ENCODE data around the gene CASP3.
"Not testable (repeated sequence)": the region's sequence is repeated elsewhere in the genome, so short reads cannot be mapped to it uniquely, and the experiment has no call there.

CASP3 gene

GRCh38 chr4:184636897-184637296, 12.3 kb downstream of the CASP3 start:
- DNase-seq (ENCODE audit: insufficient read length, low spot score) (no peak), FAIRE-seq (no peak)

- DNase-seq (ENCODE audit: insufficient read length, low spot score) (no peak), FAIRE-seq (no peak)
Measured at GRCh38 chr4:184636144-184636543, 13.1 kb downstream of the CASP3 start.

- FAIRE-seq (no peak), DNase-seq (ENCODE audit: insufficient read length, low spot score) (no peak)
Measured at GRCh38 chr4:184635381-184635780, 13.9 kb downstream of the CASP3 start.

- FAIRE-seq (no peak), DNase-seq (ENCODE audit: insufficient read length, low spot score) (no peak)
Measured at GRCh38 chr4:184632842-184633241, 16.4 kb downstream of the CASP3 start.

DNA sequence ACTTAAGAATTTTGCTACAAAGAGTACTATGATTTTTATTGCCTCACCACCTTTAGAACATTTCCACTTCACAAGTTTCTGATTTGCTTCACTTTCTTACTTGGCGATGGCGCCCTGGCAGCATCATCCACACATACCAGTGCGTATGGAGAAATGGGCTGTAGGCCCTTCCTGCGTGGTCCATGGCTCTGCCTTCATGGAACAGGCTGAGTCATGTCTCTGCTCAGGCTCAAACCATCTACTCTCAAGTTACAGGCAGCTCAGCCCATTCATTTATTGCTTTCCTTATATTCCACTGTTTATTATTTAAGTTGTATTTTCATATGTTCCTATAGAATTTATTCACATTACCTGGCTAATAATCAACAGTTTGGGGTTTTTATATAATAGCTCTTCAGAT, 21.1 kb downstream of the CASP3 start:
- FAIRE-seq (no peak), DNase-seq (ENCODE audit: insufficient read length, low spot score) (no peak)

GRCh38 chr4:184625783-184626596, 23.3 kb downstream of the CASP3 start:
- not testable (repeated sequence) for DNase-seq (ENCODE audit: insufficient read length, low spot score); FAIRE-seq

DNA sequence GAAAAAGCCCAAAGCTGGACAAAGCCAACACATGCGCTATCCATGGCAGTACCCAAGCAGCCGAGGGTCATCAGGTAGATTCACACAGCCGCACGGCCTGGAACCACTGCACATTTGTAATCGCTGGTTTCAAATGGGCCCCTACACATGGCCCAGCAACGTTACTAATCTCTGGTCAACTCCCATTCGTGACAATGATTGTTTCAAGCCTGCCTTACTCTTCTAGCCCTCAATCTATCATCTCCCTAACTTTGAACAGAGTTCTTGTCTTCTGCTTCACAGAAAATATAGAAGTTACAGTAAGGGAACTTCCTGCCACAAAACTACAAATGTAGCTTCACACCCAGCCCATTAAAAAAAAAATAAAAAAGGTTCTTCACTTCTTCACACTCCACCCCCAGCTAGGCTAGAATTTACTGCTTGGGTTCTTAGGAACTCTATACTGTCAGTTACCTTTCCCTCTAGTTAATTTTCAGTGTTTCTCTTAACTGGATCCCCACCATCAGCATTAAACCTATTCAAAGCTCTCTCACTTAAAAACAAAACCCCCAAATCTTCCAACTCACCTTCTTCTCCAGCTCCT, 24.2 kb downstream of the CASP3 start:
- no peak for DNase-seq (ENCODE audit: insufficient read length, low spot score)
- FAIRE-seq = no peak

DNA sequence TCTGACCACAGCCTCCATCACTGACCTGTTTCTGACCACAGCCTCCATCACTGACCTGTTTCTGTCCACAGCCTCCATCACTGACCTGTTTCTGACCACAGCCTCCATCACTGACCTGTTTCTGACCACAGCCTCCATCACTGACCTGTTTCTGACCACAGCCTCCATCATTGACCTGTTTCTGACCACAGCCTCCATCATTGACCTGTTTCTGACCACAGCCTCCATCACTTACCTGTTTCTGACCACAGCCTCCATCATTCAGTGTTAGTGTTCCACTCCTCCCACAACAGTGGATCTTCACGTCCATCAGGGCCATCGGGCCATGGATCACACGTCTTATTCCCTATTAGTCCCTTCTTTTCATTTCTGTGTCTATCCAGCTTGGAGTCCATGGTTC, 24.7 kb downstream of the CASP3 start:
- not testable (repeated sequence) for DNase-seq (ENCODE audit: insufficient read length, low spot score); FAIRE-seq

GRCh38 chr4:184621518-184621917, 27.7 kb downstream of the CASP3 start:
- no peak for FAIRE-seq

DNA sequence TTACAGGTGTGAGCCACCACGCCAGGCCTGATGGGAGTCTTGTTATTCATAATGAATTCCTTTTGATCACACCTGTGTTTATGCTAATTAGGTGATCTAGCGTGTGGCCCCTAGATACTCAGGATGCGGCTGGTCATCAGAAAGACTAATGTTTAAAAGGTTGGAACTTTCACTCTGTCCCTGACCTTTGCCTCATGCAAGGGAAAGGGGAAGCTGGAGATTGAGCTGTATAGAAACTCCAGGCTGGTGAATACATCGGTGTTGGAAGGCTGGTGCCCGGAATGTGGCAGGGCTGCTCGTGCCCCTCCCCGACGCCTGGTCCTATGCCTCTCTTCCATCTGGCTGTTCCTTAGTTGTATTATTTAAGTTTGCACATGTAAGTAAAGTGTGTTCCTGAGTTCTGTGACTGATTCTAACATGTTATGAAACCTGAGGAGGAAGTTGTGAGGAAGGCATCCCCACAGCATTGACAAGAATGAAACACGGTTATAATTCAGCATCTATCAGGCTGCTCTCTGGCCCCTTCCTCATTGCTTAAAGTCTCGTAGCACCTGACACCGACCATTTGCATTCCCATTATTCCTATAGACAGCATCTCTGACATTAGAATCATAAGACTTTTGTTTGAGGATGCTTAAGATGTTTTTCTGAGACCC, 28.9 kb downstream of the CASP3 start:
- DNase-seq (ENCODE audit: insufficient read length, low spot score) = no peak
- no peak for FAIRE-seq

More at GRCh38 chr4:184621518-184621917, 27.7 kb downstream of the CASP3 start:
- no peak for DNase-seq (ENCODE audit: insufficient read length, low spot score)

DNA sequence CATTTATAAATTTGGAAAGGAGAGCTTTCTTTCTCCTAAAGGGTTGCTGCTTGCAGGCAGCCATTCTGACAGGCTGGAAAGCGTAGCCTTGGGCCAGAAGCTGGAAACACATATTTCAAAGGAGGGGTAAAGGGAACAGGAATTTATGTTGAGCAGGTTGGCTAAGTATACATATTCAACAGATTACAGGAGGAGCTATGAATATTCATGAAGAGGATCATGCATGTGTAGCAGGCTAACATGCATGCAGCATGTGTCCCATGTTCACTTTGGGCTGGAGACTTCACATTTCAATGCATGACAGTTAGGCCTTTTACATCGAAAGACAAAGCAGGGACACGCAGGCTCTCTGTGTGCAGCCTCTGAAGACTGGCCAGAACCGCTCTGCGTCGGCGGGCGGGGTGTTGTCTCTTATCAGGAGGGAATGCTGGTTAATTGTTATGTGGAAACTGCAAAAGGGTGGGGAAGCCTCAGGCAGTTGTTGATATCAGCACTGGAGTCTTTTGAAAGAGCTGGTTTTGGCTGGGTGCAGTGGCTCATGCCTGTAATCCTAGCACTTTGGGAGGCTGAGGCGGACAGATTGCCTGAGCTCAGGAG, 31.5 kb downstream of the CASP3 start:
- FAIRE-seq (no peak), DNase-seq (ENCODE audit: insufficient read length, low spot score) (no peak)

- FAIRE-seq = no peak
- DNase-seq (ENCODE audit: insufficient read length, low spot score) = no peak
Measured at GRCh38 chr4:184616633-184617551, 32.4 kb downstream of the CASP3 start.

DNA sequence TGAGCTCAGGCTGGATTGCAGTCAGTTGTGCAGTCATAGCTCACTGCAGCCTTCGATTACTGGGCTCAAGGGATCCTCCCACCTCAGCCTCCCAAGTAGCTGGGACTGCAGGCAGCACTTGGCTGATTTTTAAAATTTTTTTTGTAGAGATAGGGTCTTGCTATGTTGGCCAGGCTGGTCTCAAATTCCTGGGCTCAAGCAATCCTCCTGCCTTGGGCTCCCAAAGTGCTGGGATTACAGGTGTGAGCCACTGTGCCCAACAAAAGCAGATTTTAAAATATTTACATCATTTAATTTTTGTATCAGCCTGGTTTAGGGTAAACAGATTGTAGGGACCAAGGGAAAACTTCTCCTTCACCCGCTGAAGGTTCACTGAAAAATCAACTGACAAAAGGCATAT, 33.1 kb downstream of the CASP3 start:
- not testable (repeated sequence) for FAIRE-seq; DNase-seq (ENCODE audit: insufficient read length, low spot score)

GRCh38 chr4:184614509-184614908, 34.7 kb downstream of the CASP3 start:
- FAIRE-seq = no peak

DNA sequence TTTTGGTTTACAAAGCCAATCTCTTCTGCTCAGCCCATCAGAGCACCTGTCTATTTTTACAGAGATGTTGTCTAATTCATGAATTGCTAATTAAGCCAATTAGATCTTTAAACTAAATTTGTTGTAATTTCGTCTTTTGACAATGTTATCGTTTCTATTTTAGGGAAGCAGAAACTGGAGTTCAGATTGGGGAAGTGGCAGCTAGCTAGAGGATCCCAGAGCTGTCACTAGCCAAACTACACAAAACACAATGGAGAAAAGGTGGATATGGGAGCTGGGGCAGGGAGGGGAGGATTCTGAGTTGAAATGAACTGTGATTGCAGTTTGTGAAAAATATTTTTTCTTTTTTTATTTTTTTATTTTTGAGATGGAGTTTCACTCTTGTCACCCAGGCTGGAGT, 35.8 kb downstream of the CASP3 start:
- FAIRE-seq (no peak), DNase-seq (ENCODE audit: insufficient read length, low spot score) (no peak)

More at GRCh38 chr4:184614509-184614908, 34.7 kb downstream of the CASP3 start:
- no peak for DNase-seq (ENCODE audit: insufficient read length, low spot score)

DNA sequence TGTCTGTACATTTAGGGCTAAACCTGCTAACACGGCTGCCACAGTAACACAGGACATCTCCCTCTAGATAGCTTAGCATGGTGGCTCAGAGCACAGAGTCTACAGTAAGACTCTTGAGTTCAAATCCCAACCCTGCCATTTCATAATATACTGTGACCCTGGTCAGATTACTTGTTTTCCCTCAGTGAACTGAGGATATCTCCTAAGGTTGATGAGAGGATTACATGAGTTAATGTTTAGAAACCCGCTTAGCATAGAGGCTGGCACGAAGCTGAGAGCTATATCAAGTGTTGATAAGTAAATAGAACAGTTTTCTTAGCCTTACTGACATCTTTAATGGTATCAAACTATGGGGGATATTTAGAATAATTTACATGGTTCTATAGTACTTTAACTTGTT, 37.2 kb downstream of the CASP3 start:
- DNase-seq (ENCODE audit: insufficient read length, low spot score) = no peak
- FAIRE-seq = no peak

- not testable (repeated sequence) for DNase-seq (ENCODE audit: insufficient read length, low spot score); FAIRE-seq
Measured at GRCh38 chr4:184607429-184607828, 41.8 kb downstream of the CASP3 start.

- not testable (repeated sequence) for FAIRE-seq; DNase-seq (ENCODE audit: insufficient read length, low spot score)
Measured at GRCh38 chr4:184602857-184603256, 46.4 kb downstream of the CASP3 start.

DNA sequence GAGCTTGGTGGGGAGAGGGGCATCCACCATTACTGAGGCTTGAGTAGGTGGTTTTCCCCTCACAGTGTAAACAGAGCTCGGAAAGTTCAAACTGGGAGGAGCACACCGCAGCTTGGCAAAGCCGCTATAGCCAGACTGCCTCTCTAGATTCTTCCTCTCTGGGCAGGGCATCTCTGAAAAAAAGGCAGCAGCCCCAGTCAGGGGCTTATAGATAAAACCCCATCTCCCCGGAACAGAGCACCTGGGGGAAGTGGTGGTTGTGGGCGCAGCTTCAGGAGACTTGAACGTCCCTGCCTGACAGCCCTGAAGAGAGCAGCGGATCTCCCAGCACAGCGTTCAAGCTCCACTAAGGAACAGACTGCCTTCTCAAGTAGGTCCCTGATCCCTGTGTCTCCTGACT, 48.3 kb downstream of the CASP3 start:
- not testable (repeated sequence) for FAIRE-seq; DNase-seq (ENCODE audit: insufficient read length, low spot score)

DNA sequence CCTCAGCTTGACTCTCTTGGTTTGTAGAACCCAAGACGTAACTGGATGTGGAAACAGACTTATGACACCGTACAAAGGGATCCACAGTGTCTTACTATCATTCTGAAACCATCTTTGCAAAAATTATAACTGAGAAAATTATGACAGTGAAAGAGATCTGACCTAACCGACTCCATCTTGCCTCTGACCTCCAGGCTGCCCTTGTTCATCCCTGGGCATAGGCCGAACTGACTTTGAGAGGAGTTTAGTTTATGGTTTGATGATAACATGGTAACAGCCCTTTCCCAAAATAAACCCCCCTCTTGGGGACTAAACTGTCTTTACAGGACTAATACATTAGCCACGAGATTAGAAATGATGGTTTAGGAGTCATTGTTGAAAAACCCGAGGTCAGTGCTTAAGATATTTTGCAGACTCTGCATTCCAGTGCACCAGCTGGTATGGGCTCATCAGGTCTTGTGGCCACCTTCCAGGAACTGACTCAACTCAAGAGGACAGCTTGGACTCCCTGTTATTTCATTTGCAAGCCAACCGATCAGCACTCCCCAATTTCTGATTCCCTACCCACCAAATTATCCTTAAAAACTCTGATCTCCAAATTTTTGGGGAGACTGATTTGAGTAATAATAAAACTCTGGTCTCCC, 49.6 kb downstream of the CASP3 start:
- no peak for FAIRE-seq

More for the DNA sequence above, 49.6 kb downstream of the CASP3 start:
- DNase-seq (ENCODE audit: insufficient read length, low spot score) = no peak

All from HTR-8/SVneo (cell line).